ENCODE data around the gene LRRC53. TPM values are rescaled to one million over a fixed set of nuclear protein-coding genes. Genes with fewer than 3 reads are reported as not detected.
A peak's percentile ranks its signal among the peaks of the same experiment; 100 is the strongest.

Gene LRRC53, protein sequence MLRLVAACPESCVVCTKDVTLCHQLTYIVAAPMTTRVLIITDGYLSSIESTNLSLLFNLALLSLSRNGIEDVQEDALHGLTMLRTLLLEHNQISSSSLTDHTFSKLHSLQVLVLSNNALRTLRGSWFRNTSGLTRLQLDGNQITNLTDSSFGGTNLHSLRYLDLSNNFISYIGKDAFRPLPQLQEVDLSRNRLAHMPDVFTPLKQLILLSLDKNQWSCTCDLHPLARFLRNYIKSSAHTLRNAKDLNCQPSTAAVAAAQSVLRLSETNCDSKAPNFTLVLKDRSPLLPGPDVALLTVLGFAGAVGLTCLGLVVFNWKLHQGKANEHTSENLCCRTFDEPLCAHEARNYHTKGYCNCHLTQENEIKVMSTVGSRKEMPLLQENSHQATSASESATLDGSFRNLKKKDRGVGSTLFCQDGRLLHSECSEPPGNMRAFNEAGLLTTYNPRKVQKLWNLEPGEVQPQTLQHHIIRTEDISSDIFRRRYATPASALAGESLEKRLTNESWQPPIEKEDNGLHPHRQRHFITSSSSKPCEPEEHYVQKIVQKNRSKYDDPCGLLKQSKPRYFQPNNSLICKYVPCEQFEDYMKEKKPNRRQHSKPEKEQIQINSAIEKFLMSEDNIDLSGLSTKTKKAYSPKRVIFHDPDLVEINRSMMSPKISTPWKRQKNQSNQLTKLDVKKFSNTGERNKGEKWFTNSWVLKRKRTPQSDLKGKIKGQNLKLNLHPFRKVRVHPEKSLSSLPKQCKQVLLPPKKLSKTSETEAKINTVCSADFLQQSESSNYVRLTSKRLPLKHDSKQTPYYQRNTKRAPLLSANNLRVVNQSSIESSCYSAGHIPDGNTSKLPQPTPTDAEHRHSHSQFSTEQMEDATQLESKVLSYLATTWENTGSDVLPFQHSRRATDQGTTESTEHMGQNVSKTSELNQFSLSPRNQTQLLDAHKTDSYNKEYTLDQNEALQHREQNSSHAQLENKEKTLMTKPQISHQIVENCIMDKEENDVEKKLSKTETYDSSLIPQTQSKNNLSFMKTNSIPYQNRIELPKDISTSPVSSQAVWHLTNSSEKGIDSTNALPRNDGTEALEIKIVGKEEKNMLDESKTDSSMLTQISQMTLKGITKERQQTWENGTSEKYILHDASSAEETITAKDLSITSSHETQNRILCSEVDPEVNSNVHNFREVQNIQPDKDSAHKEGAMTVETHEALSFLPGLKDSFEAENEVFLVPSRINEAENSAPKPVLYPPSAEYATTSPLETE
- not detected for total RNA-seq

DNA sequence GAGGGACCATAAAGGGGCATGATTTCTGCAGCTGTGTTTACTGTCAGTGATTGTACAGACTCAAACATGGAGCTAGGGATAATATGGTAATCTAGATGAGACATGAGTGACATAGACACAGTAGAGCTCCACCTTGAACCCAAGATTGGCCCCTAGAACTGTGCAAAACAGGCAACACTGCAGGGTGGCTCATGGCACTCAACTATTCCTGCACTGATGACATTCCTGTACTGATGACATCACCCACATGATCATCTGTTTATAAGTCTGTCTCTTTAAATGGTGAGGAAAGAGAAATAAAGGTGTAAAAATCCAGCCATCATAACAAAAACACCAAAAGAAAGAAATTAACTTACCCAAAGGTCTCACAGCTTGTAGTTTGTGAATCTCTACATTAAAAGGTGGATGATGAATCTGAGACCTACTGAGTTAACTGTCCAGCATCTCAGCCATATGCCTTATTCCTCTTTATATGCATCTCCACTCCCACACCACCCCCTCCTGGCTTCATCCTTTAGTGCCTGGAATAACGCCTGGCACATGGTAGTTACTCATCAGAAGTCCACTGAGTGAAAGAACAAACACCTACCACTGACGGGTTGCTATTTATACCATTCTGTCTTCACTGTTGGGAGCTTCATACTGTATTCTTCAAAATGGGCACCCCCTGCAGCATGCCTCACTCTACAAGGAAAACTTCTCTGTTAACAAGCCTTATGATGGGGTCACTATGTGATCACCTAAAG lies at the start of gene LRRC53:
Gene LRRC53 (minus strand): TSS at position 442 of the 746 bp plus-strand sequence. CDS start 29,262 bp downstream, outside the sequence.
- DNase-seq: no peak

DNA sequence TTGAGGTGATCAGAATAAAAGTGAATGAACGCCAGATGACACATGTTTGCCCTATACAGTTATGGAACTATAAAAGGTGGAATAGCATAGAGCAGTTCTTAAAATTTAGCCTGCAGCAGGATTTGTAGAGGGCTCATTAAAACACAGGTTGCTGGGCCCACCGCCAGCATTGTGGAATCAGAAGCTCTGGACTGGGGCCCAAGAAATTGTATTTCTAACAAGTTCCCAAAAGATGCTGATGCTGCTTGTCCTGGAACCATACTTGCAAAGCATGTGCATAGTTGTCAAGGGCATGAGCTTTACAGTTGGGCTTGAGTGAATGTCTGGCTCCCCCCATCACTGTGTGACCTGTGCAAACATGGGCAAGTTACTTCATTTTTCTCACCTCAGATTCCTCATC lies 37.5 kb upstream of the LRRC53 start:
- DNase-seq: no peak

DNA sequence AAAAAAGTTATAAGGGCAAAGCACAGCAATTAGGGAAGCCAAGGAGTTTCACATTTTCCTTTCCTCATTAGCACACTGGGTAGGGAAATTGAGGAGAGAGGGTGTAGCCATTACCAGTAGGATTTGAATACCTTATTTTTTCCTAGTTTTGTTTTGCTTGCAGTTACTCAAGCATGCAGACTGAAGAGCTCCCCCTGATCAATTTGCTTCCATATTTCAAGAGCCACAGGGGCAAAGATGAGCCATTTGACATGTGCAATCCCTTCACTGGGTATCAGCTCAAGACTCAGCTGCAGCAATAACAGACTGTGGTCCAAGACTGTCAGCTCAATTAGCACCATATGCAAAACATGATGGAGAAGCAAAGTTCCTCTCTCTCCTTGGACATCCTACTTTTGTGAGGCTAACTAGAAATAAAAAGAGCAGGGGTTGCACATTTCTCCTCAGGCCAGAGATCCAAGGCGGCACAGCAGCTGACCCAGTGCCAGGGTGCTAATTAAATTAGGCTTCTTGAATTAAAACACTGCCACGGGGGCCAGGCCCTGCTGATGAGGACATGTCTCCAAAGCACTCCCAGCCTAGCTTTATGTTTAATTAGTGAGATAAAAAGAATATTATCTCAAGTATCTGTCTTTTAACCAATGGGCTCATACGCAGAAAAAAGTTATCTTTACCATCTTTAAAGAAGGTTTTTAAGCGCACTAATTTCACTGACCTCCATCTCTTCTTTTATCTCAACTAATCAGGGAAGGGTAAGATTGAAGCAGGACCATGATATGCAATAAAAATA lies 36.7 kb upstream of the LRRC53 start:
- DNase-seq: no peak

DNA sequence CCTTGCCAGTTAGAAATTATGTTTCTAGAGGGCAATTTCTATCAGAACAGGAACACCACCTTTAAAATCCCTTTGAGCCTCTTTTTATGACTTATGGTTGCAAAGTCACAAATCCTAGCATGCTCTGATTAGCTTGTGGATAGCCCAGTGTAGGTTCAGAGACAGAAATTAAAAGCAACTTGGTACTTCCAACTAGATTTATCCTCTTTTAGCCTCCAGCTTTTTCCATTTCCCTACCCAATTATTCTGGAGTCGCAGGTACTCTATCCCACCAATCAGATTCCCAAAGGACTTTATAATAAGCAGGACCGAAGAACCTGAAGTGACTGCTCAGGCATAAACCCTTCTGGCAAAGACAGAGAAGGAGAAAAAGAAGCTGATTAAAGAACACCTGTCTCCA lies 33.4 kb upstream of the LRRC53 start:
- no peak for DNase-seq

DNA sequence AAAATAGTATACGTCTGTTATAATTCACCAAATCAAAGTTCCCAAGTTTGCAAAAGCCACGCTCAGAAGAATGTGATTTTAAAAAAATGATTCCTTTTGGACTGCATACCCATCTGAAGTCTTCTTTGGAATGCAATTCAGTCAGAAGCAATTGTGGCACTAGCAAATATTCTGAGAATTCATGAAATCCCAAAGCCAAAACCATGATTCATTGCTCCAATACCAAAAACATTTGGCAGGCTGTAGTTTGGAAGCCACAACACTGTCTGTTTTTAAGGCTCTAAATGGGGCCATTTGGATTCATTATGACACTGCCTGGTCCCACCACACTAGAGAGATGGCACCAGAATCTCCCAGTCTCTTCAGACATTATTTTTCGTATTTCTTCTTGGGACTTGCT lies 21.8 kb upstream of the LRRC53 start:
- no peak for DNase-seq

DNA sequence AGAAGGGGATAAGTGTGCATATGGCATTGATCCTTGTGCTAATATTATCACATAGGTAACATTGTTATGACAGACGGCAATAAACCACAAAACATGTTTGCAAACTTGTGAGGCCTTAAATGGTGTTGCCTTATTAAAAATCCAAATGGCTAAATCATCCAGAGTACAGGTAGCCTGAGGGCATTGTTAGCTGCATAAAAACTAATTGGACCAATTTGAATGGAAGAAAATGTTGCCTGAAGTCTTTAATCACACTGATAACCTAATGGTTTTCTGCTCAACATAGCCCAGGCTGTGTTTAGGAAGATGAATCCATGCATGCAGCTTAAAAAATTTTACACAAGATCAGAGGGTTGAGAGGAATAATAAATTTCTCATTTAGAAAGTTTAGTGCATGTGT lies 19.4 kb upstream of the LRRC53 start:
- DNase-seq: no peak

DNA sequence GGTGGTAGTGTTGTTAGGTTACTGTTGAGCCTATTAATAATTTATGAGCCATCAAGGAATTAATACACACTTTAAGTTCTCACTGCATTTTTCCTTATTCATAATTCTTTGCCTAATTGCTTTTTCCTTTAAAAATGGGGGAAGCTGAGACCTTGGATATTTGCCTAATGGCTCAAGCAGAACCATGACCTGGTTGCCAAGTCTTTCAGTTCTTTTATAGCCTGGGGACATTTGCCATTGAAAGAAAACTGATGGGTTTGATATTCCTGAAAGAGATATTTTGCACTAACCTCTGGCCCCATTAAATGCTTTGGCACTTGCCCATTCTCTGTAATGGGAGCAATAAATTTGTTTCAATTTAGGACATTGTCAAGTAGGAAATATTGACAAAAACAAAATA lies 18.5 kb upstream of the LRRC53 start:
- no peak for DNase-seq

DNA sequence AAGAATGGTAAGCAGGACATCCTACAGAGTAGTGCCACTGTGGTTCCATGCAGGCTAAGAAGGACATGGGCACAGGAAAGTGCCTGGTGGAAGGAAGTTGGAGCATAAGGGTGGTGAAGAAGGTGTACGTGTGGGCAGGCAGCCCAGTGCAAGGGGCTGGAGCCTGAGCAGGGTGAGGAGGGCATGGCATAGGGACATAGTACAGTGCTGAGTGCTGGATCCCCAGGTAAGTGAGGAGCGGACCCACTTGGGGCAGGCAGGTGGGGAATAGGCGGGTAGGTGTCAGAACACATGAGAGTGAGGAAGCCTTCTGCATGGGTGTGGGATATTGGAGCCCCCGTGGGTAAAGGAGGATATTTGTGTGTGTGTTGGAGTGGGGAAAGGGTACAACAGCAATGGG lies 15.7 kb upstream of the LRRC53 start:
- no peak for DNase-seq

DNA sequence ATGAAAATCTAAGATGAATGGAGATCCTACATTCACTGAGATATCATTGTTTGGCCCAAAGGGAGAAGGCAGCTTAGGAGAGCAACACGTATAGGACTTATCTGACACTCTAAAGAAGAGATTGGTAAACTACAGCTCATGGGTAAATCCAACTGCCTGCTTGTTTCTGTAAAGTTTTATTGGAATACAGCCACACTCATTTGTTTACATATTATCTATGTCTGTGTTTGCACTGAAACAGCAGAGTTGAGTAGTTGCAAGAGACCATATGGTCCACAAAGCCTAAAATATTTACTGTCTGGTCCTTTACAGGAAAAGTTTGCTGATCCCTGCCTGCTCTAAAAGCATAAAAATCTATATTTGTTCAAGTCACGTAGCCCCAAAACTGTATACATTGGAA lies 14.3 kb upstream of the LRRC53 start:
- no peak for DNase-seq

DNA sequence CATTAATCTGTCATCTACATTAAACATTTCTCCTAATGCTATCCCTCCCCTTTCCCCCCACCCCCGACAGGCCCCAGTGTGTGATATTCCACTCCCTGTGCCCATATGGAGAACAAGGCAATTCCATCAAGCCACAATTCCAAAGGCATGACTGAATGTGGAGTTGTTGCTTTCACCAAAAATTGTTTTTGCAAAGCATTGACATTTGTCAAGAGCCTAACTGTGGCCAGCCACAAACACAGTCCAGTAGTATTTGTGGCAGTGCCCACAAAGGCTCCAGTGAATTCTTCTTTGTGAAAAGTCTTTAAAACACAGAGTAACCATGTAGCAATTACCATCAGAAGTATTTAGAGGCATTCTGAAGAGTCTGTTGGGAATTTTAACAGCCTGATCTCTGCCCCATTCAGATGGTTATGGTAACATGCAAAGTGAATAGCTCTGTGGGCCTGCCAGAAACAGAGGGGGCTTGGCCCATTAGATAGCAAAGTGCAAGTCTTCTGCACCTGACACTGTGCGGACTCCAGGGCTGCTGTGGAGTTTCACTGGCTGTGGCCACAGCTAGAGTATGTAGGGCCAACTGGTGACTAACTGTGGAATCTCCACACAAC lies 11.6 kb upstream of the LRRC53 start:
- no peak for DNase-seq

DNA sequence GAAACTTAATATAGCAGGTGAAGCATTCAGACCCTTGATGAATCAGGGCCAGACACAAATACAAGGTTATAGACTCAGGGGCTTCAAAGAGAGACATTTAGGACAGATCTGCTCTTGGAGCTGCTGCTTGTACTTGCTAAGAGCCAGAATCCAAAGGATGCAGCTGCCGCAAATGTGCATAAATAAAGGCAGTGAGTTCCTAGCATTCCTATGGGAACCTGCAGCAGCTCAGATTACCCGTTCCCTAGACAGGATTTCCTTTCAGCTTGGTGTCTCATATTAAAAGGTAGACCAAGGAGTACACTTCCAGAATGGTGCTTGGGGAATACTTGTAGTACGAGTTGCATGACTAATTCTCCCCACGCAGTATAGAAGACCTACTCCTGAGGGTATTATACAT lies 9.7 kb upstream of the LRRC53 start:
- DNase-seq: peak; percentile 31

DNA sequence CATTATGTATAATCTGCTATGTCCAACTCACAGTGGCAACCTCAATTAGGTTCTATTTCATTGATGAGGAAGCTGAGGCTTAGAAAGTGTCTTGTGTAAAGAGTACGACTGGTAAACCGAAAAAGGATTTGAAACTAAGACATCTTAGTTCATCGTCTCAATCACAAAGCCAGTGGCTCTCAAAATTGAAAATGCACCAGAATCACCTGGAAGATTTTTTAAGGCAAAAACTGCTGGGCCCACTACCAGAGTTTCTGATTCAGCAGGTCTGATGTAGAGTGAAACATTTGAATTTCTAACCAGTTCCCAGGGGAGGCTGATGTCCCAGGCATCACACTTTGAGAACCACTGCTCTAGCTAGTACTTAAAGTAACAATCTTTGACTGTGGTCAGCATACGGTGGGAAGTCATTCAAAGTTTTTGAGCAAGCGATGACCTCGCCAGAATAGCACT lies 5.2 kb upstream of the LRRC53 start:
- DNase-seq: no peak

DNA sequence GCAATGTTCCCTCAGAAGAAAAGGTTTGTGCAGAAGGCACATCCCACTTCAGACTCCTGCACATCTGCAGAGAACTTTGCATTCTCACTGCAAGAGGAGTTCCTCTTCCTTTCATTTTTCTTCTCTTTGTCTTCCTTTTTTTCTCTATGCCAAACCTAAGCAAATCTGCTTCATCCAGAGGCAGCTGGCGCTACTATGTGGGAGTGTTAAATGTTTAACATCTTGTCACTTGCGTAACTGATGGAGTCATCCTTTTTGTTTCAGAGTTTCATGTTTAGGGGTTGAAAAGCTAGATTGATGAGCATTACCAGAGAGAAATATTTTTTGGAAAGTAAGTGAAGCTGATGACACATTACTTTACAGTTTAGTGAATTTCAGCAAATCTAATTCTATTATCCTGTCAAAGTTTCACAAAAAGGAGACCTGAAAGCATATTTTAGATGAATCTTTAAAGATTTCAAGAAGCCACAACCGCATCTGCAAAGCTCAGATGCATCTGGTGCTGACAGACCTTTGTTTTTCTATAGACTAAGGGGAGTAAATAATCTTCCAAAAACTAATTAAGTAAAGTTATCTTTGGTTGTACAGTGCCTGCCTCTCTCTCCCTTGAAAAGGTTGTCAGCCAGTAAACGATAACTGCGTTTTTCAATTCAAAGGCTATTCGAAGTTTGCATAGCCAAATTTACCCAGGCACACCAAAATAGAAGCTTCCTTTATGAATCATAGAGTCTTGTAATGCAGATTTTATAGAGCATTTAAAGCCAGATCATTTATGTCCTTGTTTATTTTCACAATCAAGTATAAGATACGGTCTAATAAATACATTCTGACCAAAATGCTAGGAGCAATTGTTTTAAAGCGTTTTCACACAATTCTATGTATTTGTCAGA lies 1.2 kb upstream of the LRRC53 start:
- no peak for DNase-seq

DNA sequence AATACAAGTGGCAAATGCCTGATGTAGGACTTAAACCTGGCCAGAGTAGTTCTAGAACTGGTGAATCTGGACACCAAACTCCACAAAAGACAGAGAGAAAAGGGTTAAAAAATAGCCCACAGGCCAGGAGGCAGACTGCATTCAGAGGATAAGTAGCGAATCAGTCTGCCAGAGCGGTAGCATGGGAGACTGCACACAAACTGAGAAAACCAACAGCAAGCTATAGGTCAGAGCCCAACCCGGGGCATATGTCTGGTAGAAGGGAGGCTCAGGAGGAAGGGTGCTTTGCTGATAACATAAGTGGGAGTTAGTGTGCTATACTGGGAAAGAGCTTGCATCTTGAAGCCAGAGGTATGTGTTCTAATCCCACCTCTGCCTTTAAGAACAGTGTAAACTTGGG lies 4.0 kb downstream of the LRRC53 start:
- no peak for DNase-seq

DNA sequence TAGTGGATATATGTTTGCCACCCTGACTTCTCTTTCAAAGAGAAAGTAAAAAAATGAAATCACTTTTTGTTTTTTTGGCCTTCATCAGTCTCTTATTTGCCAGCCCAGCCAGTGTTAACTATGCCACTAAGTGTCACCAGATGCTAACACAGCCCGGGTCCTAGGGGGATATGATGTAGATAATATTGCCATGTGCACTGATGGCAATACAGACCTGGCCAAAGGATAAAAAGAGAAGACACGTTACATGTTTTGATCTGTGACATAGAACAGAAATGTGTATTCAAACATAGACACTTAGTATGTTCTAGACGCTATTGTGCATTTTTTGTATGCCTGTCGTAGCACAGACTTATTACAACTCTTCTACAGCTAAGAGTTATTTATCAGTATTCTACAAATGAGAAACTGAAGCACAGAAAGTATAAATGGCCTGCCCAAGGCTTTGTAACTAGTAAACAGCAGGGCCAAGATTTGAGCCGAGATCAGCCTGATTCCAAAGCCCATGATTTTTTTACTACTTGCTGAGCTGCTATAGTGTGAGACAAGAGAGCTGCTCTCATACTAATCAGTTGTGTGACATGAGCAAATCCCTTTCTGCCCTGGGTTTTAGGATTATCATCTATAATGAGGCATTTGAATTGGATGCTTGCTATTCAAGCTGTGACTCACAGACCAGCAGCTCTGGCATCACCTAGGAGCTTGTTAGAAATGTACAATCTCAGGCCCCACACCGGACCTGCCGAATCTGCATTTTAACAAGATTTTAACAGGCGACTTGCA lies 6.3 kb downstream of the LRRC53 start:
- no peak for DNase-seq

DNA sequence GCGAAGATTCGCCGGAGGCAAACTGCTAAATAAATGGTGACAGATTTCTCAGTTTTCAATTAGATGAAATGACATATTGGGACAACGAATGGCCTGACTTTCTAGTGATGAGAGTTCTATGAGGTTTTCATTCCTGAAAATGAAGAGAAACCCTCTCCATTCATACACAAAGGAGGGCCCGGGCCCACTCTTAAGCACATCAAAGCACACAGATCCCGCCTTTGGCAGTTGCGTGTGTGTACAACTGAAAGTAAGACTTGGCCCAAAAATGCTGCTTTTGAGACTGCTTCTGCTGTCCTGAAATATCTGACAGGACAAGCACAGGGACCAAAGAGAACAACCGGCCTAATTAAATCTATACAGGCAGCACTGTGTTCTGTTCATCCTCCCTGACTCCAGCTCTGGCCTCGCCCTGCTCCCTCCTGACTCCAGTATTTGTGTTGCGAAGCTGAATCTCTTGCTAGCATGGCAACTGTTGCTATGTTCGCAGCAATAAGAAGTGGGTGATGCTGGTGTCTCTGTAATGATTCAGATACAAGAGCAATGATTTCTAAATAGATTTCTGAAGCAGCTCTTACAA lies 7.4 kb downstream of the LRRC53 start:
- DNase-seq: peak; percentile 54

DNA sequence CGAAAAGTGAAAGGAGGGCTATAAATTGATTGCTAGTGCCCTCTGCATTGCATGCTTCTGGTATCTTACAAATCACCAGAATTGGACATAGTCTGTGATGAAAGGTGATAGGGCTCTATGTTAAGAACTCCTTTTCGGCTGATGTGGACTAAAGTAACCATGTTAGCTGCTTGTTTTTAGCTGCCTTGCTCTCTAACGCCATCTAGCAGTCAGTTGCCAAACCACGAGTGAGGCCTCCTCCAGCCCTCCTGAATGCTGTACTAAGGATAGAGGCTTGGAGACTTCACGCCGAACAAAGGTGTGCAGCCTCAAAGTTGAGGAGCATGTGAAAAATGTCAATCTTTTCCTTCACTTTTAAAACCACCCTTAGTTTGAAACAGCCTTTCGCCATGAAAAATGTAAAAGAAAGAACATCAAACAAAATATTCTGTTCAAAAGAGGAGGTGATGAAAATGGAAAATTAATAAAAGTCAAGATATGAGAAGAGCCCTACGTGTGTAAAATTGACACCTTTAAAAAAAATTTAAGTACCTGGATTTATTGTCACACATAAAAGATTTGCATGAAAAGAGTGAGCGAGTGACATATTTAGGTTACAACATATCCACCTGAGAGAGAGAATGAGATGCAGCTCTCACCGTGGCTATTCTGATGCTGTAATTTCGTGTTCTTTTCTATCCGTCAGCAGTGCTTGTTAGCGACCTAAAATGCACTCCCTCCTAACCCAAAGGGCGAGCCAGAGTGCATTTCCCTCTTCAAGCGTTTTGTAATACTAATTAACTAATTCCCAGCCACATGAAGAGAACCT lies 8.1 kb downstream of the LRRC53 start:
- DNase-seq: peak; percentile 67
